ENCODE results near the gene PARP3.
"Not testable (repeated sequence)": the region's sequence is repeated elsewhere in the genome, so short reads cannot be mapped to it uniquely, and the experiment has no call there.

The PARP3 gene

GRCh38 chr3:51904034-51904823 is 37.9 kb upstream of the PARP3 start:
- H3K4me3 ChIP-seq (ENCODE audit: low read depth, low read length) = no peak overlapping the region
- TF ChIP-seq CTCF (IDR thresholded peaks at IDR 0.05; ENCODE audit: low read depth, low read length, missing control alignments) = no peak
- in situ Hi-C loops (cut with HindIII; ENCODE audit: low sequenced_read_pairs) = no loop called here
- no peak for DNase-seq (ENCODE audit: low read depth)

- in situ Hi-C loops (cut with HindIII; ENCODE audit: low sequenced_read_pairs) = no loop called here
These were observed 34.1 kb upstream of the PARP3 start for GRCh38 chr3:51908026-51908425.

GRCh38 chr3:51916418-51916817 is 25.7 kb upstream of the PARP3 start:
- H3K4me3 ChIP-seq (ENCODE audit: low read depth, low read length) = no peak overlapping the region
- DNase-seq (ENCODE audit: low read depth) = no peak
- no peak for TF ChIP-seq CTCF (IDR thresholded peaks at IDR 0.05; ENCODE audit: low read depth, low read length, missing control alignments)
- in situ Hi-C loops (cut with HindIII; ENCODE audit: low sequenced_read_pairs) = no loop called here

More at GRCh38 chr3:51908026-51908425, 34.1 kb upstream of the PARP3 start:
- TF ChIP-seq CTCF (IDR thresholded peaks at IDR 0.05; ENCODE audit: low read depth, low read length, missing control alignments) = no peak
- DNase-seq (ENCODE audit: low read depth) = no peak
- H3K4me3 ChIP-seq (ENCODE audit: low read depth, low read length) = no peak overlapping the region

GRCh38 chr3:51921081-51921578 is 21.0 kb upstream of the PARP3 start:
- no peak for DNase-seq (ENCODE audit: low read depth)
- no peak for TF ChIP-seq CTCF (IDR thresholded peaks at IDR 0.05; ENCODE audit: low read depth, low read length, missing control alignments)
- in situ Hi-C loops (cut with HindIII; ENCODE audit: low sequenced_read_pairs) = no loop called here
- H3K4me3 ChIP-seq (ENCODE audit: low read depth, low read length) = no peak overlapping the region

GRCh38 chr3:51927061-51927977 is 14.8 kb upstream of the PARP3 start:
- DNase-seq (ENCODE audit: low read depth) = no peak
- H3K4me3 ChIP-seq (ENCODE audit: low read depth, low read length) = no peak overlapping the region
- no peak for TF ChIP-seq CTCF (IDR thresholded peaks at IDR 0.05; ENCODE audit: low read depth, low read length, missing control alignments)
- in situ Hi-C loops (cut with HindIII; ENCODE audit: low sequenced_read_pairs) = no loop called here

- in situ Hi-C loops (cut with HindIII; ENCODE audit: low sequenced_read_pairs) = no loop called here
- DNase-seq (ENCODE audit: low read depth) = no peak
- no peak overlapping the region for H3K4me3 ChIP-seq (ENCODE audit: low read depth, low read length)
- no peak for TF ChIP-seq CTCF (IDR thresholded peaks at IDR 0.05; ENCODE audit: low read depth, low read length, missing control alignments)
These were observed 13.7 kb upstream of the PARP3 start for GRCh38 chr3:51928438-51928837.

GRCh38 chr3:51928981-51929380 is 13.2 kb upstream of the PARP3 start:
- H3K4me3 ChIP-seq (ENCODE audit: low read depth, low read length); in situ Hi-C loops (cut with HindIII; ENCODE audit: low sequenced_read_pairs); DNase-seq (ENCODE audit: low read depth): not testable (repeated sequence)

Measured in astrocyte of the cerebellum (primary cell).